Measurements from ENCODE around the gene HERPUD2.
"Not testable (repeated sequence)": the region's sequence is repeated elsewhere in the genome, so short reads cannot be mapped to it uniquely, and the experiment has no call there.

The HERPUD2 gene

DNA sequence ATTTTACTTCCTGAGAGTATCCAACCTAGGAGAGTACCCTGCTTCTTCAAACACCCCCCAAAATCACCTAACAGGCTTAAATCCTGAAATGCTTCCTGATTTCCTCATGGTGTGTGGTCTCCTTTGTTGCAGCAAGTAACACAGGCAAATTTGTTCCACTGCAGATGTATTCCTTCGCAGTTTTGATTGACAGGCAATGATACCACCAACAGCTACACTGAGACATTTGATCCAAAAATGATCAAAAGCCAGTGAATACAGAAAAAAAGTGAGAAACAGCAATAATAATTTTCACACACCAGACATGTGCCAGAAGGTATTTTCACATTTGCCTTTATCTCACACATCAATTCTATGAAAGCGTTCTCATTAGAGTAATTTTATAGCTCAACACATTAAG, 95.9 kb downstream of the HERPUD2 start:
- no peak for DNase-seq

DNA sequence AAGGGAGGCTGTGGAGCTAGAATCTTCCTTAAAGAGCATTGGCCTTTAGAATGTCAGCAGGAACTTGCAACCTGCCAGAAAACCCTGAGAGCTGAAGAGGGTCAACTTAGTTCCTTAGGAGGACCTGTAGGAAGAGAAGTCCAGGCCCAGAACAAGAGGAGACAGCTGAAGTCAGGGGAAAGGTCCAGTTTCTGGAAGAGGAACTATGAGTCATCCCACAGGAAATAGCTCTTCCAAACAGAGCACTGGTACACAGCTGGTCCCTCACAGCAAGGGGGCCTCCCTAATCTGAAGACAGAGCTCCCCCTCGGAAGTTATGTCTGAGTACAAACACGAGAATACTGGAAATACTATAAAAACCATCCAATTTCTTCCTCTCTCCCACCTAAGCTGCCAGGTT, 98.9 kb downstream of the HERPUD2 start:
- peak; percentile 42 for DNase-seq

DNA sequence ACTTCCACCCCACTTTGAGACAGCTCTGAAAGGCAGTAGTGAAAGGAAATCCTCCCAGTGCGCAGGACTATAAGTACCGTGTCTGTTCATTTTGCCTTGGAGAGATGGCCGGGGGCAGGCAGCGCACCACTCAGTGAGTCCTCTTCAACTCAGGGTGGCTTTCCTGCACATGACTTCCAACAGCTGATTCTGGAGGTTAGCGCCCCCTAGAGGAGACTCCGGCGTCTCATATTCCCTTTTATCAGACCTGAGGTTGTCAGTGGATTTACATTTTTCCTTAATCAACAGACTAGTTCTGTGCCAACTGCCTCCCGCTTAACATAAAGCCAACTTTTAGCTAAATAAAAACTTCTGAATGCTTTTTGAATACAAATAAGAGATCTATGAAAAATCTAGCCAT, 101.0 kb downstream of the HERPUD2 start:
- DNase-seq: no peak

DNA sequence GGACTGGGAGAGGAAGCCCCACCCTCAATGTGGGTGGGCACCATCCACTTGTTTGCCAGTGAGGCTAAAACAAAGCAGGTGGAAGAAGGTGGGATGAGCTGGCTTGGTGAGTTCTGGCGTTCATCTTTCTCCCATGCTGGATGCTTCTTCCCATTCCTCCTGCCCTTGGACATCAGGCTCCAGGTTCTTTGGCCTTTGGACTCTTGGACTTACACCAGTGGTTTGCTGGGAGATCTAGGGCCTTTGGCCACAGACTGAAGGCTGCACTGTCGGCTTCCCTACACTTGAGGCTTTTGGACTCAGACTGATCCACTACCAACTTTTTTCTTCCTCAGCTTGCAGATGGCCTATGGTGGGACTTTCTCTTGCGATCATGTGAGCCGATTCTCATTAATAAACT, 106.3 kb downstream of the HERPUD2 start:
- DNase-seq: no peak

DNA sequence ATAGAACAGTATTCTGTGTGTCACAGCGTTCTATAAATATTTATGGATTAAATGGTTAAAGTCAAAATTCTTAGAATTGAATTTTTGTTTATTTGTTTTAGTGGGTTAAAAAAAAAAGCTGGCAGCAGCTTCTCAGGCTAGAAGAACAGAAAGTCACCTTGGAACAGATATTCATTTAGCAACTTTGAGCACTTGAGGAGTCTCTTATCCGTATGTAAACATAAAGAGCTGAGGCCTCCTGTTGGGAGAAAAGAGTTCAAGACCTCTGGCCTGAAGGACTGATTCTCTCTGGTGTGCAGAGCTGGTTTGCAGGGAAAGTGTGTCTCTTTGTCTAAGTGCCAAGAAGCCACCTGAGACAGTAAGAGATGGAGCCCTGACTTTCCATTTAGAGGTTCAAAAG, 109.9 kb downstream of the HERPUD2 start:
- no peak for DNase-seq

DNA sequence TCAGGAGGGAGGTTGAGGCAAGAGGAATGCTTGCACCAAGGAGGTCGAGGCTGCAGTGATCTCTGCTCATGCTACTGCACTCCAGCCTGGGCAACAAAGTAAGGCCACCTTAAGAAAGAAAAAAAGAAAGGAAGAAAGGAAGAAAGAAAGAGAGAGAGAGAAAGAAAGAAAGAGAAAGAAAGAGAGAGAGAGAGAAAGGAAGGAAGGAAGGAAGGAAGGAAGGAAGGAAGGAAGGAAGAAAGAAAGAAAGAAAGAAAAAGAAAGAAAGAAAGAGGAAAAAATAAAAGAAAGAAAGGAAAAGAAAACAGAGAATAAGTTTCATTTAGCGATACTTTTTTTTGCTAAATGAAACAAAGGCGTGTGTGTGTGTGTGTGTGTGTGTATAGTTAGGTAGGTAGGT, 110.4 kb downstream of the HERPUD2 start:
- not testable (repeated sequence) for DNase-seq

All from fibroblast of skin of right quadriceps (primary cell).